RCC 7860 (cell line): ENCODE results near the gene ZC3H7A.

Source experiments
- DNase-seq: peaks from one replicate; pipeline ENCODE4 v3.0.0-alpha.2; 2015; ENCODE audit warnings: low spot score
- FAIRE-seq: peaks from 2 replicates; lab custom pipeline; 2012; peaks lifted over from hg19 to GRCh38; lab: Jason Lieb, UNC

The ZC3H7A gene

DNA sequence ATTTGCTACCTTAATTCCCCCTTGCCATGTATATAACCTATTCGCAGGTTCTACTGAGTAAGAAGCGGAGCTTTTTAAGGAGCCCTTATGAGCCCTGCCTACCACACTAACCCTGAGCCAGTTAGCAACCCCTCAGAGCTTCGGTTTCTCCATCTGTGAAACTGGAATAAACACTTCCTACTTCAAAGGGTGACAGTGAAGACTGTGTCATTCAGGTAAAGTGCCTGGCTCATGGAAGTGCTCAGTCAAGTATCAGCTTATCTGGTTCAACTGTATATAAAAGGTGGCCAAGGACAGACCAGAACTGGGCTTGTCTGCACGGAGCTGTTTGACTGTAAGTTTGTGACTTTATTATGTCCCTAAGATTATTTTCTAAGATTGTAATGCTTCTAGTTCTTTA, 85.4 kb downstream of the ZC3H7A start:
- FAIRE-seq (no peak), DNase-seq (no peak)

DNA sequence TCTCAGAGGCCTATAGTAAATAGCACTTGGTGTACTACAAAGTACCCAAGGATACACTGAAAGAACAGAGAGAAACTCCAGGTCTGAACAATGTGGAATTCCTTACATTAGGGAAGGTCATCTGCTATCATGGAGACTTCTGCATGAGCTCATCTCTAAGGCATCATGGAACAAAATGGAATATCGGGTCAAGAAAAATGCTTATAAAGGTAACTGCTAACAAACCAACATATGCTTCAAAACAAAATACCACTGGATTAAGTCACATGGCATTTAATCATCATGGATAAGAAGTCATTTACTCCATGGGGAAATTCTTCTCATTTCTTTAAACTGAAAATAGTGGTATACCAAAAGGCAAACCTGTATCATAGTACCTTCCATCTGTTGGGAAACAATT, 88.6 kb downstream of the ZC3H7A start:
- FAIRE-seq (no peak), DNase-seq (no peak)

DNA sequence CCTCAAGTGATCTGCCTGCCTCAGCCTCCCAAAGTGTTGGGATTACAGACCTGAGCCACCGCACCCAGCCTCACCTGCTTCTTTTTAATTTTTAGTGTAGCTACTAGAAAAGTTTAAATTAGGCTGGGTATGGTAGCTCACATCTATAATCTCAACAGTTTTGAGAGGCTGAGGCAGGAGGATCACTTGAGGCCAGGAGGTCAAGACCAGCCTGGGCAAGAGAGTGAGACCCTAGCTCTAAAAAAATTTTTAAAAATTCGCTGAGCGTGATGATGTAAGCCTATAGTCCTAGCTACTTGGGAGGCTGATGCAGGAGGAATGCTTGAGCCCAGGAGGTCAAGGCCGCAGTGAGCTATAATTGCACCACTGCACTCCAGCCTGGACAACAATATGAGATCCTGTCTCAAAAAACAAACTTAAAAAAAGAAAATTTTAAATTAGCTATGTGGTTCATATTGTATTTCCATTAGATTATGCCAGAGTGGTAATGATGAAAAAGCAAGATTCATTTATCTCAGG, 89.3 kb downstream of the ZC3H7A start:
- no peak for FAIRE-seq

DNA sequence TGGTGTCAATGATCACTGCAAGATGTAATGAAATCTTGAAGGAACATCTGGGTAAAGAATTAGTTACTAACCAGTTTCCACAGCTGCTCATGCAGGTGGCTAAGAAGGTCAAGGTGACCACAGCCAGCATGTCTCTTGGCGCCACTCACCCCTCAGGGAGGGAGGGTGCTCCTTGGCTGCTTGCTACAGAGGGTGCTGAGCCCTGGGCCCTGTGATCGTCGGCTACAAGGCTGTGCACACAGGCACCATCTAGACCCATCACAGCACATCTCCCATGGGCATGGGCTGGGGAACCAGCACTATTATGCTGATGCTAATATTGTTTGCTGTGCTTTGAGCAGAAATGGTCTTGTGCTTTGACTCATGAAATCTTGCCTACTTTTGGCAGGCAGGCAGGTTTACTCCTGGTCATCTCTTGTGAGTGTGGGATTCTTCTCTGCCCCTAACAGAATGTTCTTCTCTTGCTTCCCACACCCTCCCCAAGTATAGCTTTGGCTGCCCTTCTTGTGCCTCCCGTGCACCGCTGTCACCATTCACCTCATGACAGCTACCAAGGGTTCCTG, 90.8 kb downstream of the ZC3H7A start:
- DNase-seq (no peak), FAIRE-seq (no peak)

More for the DNA sequence above, 89.3 kb downstream of the ZC3H7A start:
- no peak for DNase-seq

DNA sequence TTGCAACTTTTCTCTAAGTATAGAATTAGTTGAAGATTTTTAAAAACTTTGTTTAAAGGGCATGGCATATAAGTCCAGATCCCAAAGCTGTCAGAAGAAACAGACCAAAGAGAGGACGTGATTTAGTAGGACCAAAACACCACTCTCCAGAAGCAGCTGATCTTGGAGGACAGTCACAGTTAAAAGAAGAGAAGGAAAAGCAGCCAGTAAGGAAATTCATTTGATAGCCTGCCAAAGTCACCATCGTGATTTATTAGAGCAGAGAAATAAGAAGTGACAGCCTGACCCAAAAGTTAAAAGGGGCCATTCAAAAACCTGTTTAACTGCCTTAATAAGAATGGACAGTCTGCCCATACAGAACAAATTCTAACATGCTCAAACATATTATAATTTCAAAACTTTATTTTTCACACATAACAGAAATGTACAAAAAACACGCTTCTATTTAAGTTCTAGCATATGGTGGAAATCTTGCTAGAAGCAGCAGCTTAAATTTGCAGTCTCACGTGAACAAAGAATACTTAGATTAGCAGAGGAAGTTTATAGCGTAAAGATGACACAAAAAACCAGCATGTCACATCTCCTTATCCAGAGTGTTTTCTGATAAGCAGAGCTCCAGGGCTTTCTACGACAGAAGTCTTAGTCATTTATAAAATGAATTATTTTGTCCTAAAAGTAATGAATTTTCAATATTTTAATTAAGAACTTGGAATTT, 91.6 kb downstream of the ZC3H7A start:
- FAIRE-seq (no peak), DNase-seq (no peak)
